GM12878 (cell line): Measurements from ENCODE around the gene METTL15.

Source experiments
- BCL11A ChIP-seq: IDR thresholded peaks from 2 replicates; pipeline ENCODE4 v1.6.1; 2011; ENCODE audit warnings: low read depth, low read length
- ETV6 ChIP-seq, 2 experiments: fragments of 450-650 bp in 1 of 2; IDR thresholded peaks in 1 of 2; conservative IDR thresholded peaks in 1 of 2; 2 replicates each; pipeline ENCODE4 v1.6.1; 2014; ENCODE audit warnings: antibody characterized with exemption in 1 of 2, borderline replicate concordance in 1 of 2, low read depth in 1 of 2, mild to moderate bottlenecking in 1 of 2, moderate library complexity in 1 of 2
- MXI1 ChIP-seq: fragments of 150-350 bp; IDR thresholded peaks from 2 replicates; pipeline ENCODE4 v1.6.1; 2011; ENCODE audit warnings: low read depth, mild to moderate bottlenecking, inconsistent platforms, low read length, improper control_type of control experiment
- POLR2A ChIP-seq: IDR thresholded peaks from 2 replicates; pipeline ENCODE4 v1.6.1; 2011; ENCODE audit warnings: low read depth, mild to moderate bottlenecking, low read length
- SREBF1 ChIP-seq: IDR thresholded peaks from 2 replicates; pipeline ENCODE4 v1.6.1; 2012; ENCODE audit warnings: mild to moderate bottlenecking, low read length
- SUZ12 ChIP-seq: fragments of 200-600 bp; sonication (generic); IDR thresholded peaks from one replicate; pipeline ENCODE4 v1.6.1; 2018; ENCODE audit warnings: antibody characterized with exemption, mild to moderate bottlenecking; ENCODE audit not compliant: unreplicated experiment
- TAF1 ChIP-seq: IDR thresholded peaks from 2 replicates; pipeline ENCODE4 v1.6.1; 2011; ENCODE audit warnings: mild to moderate bottlenecking, low read depth, low read length, borderline replicate concordance
- TF ChIP-seq, protein P1 (sequence below), 3 experiments: IDR thresholded peaks in 2 of 3; conservative IDR thresholded peaks in 1 of 3; 2 replicates each; pipeline ENCODE4 v1.5.1; 2011; ENCODE audit warnings: low read depth in 3 of 3, low read length in 3 of 3, mild to moderate bottlenecking in 3 of 3, control low read depth in 2 of 3, moderate library complexity in 2 of 3, inconsistent platforms in 1 of 3, mixed read lengths in 1 of 3; ENCODE audit not compliant: control insufficient read depth in 2 of 3, insufficient read depth in 1 of 3; ENCODE audit errors: extremely low read depth in 1 of 3

DNA sequence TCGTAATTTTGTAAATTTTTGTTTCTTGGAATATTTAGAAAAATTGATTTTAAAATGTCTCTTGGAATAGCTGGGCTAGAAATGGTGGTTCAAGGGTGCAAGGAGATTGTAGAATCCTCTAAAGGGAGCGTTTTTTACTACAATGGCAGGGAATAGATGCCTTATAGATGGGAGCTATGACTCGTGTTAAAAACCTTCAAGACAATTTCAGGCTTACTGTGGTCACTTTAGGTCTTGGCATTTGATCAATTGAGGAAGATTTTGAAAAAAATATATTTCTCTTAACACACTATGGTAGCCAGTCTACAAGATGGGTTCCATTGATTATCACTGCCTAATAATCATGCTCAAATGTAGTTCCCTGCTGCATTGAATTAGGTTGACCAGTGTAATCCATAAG is 25.0 kb downstream of the METTL15 start:
- TF ChIP-seq, protein P1, sequence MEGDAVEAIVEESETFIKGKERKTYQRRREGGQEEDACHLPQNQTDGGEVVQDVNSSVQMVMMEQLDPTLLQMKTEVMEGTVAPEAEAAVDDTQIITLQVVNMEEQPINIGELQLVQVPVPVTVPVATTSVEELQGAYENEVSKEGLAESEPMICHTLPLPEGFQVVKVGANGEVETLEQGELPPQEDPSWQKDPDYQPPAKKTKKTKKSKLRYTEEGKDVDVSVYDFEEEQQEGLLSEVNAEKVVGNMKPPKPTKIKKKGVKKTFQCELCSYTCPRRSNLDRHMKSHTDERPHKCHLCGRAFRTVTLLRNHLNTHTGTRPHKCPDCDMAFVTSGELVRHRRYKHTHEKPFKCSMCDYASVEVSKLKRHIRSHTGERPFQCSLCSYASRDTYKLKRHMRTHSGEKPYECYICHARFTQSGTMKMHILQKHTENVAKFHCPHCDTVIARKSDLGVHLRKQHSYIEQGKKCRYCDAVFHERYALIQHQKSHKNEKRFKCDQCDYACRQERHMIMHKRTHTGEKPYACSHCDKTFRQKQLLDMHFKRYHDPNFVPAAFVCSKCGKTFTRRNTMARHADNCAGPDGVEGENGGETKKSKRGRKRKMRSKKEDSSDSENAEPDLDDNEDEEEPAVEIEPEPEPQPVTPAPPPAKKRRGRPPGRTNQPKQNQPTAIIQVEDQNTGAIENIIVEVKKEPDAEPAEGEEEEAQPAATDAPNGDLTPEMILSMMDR (IDR thresholded peaks at IDR 0.05 in 2 of 3, conservative IDR thresholded peaks at IDR 0.05 in 1 of 3; ENCODE audit: control insufficient read depth in 2 of 3, extremely low read depth in 1 of 3, insufficient read depth in 1 of 3, low read depth in 3 of 3, low read length in 3 of 3): no peak
- TF ChIP-seq SREBF1 (no peak), POLR2A (no peak), SUZ12 (no peak), BCL11A (no peak), TAF1 (no peak), MXI1 (no peak), ETV6 (conservative IDR thresholded peaks at IDR 0.05 in 1 of 2, IDR thresholded peaks at IDR 0.05 in 1 of 2; ENCODE audit: borderline replicate concordance in 1 of 2, low read depth in 1 of 2) (no peak)
